Measurements from ENCODE around the gene RBFOX1.

Gene RBFOX1

DNA sequence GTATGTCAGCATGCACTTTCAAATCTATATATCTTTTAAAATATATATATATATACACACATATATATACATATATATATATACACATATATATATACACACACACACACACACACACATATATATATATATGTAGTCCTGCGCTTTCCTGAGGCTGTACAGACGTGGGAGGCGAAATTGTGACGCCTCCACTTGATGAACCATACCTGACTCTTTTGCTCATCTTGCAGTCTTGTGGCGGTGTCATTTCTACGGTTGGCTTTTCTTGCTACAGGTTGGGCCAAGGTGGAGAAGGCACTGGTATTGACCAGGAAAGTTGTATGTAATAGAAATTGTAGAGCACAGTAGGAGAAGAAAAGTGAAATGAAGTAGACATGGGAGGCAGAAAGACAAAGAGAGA, 88.2 kb downstream of the RBFOX1 start:
- TF ChIP-seq, protein P1, sequence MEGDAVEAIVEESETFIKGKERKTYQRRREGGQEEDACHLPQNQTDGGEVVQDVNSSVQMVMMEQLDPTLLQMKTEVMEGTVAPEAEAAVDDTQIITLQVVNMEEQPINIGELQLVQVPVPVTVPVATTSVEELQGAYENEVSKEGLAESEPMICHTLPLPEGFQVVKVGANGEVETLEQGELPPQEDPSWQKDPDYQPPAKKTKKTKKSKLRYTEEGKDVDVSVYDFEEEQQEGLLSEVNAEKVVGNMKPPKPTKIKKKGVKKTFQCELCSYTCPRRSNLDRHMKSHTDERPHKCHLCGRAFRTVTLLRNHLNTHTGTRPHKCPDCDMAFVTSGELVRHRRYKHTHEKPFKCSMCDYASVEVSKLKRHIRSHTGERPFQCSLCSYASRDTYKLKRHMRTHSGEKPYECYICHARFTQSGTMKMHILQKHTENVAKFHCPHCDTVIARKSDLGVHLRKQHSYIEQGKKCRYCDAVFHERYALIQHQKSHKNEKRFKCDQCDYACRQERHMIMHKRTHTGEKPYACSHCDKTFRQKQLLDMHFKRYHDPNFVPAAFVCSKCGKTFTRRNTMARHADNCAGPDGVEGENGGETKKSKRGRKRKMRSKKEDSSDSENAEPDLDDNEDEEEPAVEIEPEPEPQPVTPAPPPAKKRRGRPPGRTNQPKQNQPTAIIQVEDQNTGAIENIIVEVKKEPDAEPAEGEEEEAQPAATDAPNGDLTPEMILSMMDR (IDR thresholded peaks at IDR 0.05; ENCODE audit: control insufficient read depth, extremely low read depth, insufficient read depth), result no peak
- no peak for DNase-seq (ENCODE audit: low read depth)
- H3K4me3 ChIP-seq (ENCODE audit: low read depth, low read length), result no peak overlapping the region

DNA sequence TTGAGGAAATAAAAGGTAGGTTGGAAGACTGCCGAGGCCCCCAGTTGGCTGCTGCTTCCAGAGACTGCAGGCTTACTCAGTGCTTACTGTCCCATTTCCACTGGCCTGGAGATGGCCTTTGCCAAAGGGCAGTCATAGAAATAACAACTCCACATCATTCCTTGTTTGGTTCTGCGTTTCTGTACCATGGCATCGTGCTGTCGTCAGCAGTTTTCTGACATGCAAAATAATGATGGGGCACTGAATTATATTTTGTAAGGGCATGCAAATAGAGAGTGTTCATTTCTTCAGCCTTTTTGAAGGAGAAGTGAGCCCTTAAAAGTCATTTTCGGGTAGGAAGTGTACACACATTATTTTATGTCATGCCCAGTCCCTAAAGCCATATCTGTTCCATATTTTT, 88.9 kb downstream of the RBFOX1 start:
- H3K4me3 ChIP-seq (ENCODE audit: low read depth, low read length), result no peak overlapping the region
- DNase-seq (ENCODE audit: low read depth), result no peak
- TF ChIP-seq, protein P1 (IDR thresholded peaks at IDR 0.05; ENCODE audit: control insufficient read depth, extremely low read depth, insufficient read depth), result no peak

DNA sequence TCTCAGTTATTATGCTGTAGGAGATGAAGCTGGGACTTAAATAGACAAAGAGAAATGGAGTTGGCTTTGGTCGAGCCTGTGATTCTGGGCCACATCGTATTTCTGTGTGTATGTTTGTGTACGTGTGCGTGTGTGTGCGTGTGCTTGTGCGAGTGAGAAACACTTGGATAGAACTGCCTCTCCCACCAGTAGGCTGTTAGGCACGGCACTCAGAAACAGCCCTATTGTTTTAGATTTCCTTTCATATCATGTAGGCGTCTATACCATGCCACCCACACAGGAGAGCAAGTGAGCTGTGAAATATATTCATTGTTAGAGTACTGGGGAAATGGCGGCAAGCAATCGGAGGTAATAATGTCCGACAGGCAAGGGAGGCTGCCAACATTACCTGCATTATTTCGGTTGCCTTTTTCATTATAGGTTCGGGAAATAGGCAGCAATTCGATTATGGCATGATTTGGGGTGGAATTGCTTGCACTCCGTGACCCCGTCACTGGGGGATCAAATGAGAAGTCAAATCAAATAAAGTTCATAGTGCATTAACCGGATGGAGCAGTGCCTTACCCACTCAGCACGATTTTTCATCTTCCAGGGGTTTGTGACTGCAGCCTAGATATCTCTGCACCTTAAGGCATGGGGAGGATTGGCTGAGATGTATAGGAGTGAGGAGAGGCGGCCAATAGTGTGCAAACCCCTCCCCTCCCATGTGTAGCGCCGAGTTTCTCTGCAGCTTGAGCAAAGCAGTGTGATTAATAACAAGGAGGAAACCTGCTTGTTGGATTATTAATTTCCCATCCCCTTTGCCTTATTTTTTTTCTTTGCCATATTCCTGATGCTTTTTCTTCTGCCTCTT, 89.6 kb downstream of the RBFOX1 start:
- TF ChIP-seq, protein P1 (IDR thresholded peaks at IDR 0.05; ENCODE audit: control insufficient read depth, extremely low read depth, insufficient read depth), result no peak
- no peak overlapping the region for H3K4me3 ChIP-seq (ENCODE audit: low read depth, low read length)
- no peak for DNase-seq (ENCODE audit: low read depth)

DNA sequence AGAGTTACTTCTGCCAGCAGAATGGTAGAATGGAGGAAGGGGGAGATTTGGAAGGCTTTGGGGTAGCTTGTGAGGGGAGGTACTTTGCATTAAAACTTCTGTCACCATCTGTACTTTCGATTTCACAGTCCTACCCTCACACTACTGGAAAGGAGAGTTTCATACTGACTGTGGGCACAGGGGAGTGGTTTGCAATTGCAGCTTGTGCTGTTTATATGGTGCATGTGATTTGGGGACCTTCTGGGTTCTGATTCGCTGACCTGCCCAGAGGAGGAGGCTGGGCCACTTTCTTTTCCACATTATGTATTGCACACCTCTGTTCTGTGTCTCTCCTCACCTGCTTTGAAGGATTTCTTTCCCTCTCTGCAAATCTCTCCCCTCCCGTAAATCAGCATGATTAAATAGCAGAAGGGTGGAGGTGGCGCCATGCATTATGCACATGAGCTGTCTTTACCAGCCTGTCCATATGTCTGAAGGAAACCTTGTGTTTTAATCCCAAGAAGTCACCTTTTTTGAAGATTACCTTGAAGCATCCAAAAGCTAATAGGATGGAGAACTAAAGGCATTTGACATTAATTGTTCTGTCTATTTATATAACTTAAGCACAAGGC, 90.9 kb downstream of the RBFOX1 start:
- H3K4me3 ChIP-seq (ENCODE audit: low read depth, low read length), result no peak overlapping the region
- no peak for DNase-seq (ENCODE audit: low read depth)
- TF ChIP-seq, protein P1 (IDR thresholded peaks at IDR 0.05; ENCODE audit: control insufficient read depth, extremely low read depth, insufficient read depth), result no peak

DNA sequence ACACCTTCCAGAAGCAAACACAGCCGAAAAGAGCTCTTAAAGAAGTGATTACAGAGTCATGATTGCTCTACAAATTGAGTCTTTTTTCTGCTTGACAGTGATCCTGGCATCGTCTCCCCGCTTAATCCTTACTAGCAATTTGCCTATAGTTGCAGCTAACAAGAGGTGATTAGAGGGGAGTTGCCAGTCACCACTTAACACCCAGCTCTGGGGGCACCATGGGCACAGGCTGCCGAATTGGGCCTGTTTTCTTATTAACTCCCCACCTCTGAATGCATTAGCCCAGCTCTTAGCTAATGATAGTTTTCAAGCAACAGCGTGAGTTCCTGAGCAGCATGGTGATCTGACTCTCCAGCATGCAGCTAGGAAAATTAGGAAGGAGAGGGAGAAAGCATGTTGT, 93.5 kb downstream of the RBFOX1 start:
- DNase-seq (ENCODE audit: low read depth), result no peak
- TF ChIP-seq, protein P1 (IDR thresholded peaks at IDR 0.05; ENCODE audit: control insufficient read depth, extremely low read depth, insufficient read depth), result no peak
- H3K4me3 ChIP-seq (ENCODE audit: low read depth, low read length), result no peak overlapping the region

DNA sequence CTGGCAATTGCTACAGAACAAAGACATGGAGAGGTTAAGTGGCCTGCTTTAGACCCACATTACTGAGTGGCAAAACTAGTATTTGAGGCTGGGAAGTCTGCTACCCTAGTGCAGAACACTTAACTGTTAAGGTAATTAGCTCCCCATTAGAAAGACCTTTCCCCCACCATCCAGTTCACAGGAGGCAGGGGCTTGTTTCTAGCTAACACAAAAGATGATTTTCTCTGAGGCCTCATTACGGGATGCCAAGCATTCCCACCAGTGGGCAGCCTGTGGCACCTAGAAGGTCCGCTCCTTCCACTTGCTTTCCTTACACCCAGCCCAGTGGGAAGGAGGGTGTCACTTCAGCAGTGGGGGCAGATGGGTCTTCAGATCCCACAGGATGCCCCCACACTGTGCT, 99.1 kb downstream of the RBFOX1 start:
- no peak overlapping the region for H3K4me3 ChIP-seq (ENCODE audit: low read depth, low read length)
- TF ChIP-seq, protein P1 (IDR thresholded peaks at IDR 0.05; ENCODE audit: control insufficient read depth, extremely low read depth, insufficient read depth), result no peak
- DNase-seq (ENCODE audit: low read depth), result no peak

All from LNCaP clone FGC (cell line).